ENCODE data around the gene GFRA1. TPM values are rescaled to one million over a fixed set of nuclear protein-coding genes. Genes with fewer than 3 reads are reported as not detected.

GFRA1 gene
- total and polyA plus RNA-seq, 8 donors, result 1.9 to 3.5 (median 2.8) TPM

DNA sequence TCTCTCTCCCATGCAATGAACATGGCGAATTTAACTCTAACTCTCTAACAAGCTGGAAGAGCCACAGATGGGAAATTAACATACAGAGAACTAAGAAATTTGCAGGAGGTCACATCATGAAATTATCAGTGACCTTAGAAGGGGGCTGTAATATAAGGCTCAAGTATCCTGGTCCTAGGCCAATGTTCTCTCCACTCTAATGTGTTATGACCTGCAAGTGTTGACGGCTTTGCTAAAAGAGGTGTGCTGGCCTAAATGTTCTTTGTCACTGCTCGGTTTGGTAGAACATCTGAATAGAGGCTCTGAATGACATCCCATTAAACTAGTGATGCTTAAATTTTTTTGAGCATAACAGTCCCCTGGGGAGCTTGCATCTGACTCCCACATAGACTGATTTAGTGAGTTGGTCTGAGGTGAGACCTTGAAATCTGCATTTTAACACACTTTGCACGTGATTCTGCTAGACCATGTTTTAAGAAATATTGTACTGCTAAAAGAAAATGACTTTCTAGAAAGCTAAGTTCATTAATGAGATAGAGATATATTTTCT lies 129.3 kb downstream of the GFRA1 start:
- Histone ChIP-seq H3K36me3 (no peaks in the 10 kb centered on the region), H3K27me3 (peaks cover 0 to 7% of the 10 kb centered on the region in 2 donors), H3K4me1 (no peaks in the 10 kb centered on the region), H3K27ac (no peak overlapping the region), H3K4me3 (no peak overlapping the region), H3K9me3 (no peaks in the 10 kb centered on the region)
- ATAC-seq, result no peak
- TF ChIP-seq, protein P1, sequence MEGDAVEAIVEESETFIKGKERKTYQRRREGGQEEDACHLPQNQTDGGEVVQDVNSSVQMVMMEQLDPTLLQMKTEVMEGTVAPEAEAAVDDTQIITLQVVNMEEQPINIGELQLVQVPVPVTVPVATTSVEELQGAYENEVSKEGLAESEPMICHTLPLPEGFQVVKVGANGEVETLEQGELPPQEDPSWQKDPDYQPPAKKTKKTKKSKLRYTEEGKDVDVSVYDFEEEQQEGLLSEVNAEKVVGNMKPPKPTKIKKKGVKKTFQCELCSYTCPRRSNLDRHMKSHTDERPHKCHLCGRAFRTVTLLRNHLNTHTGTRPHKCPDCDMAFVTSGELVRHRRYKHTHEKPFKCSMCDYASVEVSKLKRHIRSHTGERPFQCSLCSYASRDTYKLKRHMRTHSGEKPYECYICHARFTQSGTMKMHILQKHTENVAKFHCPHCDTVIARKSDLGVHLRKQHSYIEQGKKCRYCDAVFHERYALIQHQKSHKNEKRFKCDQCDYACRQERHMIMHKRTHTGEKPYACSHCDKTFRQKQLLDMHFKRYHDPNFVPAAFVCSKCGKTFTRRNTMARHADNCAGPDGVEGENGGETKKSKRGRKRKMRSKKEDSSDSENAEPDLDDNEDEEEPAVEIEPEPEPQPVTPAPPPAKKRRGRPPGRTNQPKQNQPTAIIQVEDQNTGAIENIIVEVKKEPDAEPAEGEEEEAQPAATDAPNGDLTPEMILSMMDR (IDR thresholded peaks at IDR 0.05), result no peak
- no peak for DNase-seq
- intact Hi-C loops (cut with DNase I), result no loop called here

DNA sequence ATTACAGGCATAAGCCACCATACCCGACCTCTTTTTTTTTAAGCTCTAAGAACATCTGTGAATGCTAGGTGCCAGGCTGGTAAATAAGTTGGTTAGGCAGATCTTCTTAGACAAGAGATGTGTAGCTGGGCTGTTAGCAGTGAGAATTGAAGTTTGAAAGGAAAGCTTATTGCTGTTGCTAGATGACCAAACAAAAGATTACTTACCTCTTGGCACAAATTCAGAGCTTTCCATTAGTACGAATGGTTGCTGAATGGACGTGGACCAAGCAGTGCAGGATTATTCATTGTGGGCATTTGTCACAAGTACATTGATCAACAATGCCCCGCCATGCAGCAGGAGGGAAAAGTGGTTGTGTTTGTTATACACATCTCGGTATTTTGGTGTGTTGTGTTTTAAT lies 131.2 kb downstream of the GFRA1 start:
- no peak overlapping the region for H3K27ac ChIP-seq
- intact Hi-C loops (cut with DNase I), result no loop called here
- ATAC-seq (no peak), DNase-seq (no peak)
- H3K36me3 ChIP-seq, result no peaks in the 10 kb centered on the region
- H3K4me1 ChIP-seq, result no peaks in the 10 kb centered on the region
- H3K4me3 ChIP-seq, result no peak overlapping the region
- TF ChIP-seq, protein P1 (IDR thresholded peaks at IDR 0.05), result no peak
- peaks cover 0 to 7% of the 10 kb centered on the region in 2 donors for H3K27me3 ChIP-seq
- no peaks in the 10 kb centered on the region for H3K9me3 ChIP-seq

DNA sequence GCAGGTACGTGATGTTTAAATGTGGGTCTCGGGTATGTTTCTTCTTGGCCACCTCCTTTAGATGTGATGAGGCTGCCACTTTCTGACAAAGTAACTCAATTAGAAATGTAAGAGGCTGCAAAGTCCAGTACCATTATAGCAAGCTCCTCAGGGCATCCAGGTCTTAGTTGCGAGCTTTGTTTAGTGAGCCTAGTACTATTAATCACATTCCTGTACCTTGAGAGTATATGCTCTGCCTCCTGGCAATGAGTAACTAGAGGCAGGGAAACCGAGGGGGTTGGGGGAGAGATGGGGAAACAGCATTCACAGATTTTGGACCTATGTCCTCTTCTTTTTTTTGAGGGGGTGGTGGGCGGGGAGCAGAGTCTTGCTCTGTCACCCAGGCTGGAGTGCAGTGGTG lies 131.8 kb downstream of the GFRA1 start:
- TF ChIP-seq, protein P1 (IDR thresholded peaks at IDR 0.05), result no peak
- H3K36me3 ChIP-seq, result no peaks in the 10 kb centered on the region

DNA sequence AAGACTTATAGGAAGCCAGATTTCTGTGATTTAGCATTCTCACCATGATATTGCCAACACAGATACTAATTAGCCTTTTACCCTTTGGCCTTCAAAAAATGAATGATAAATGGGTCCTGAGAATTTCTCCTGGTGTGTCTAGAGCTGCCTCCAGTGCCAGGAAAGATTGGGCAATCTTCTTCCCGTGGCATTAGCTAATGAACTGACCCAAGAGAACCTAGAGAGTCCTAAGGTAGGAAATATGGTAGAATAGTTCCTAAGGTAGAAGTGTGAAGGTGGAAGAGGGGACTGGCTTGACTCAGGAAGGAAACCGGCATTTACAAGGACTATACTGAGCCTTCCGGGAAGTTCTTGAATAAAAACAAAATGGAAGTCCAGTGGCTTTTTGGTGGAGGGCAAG lies 133.1 kb downstream of the GFRA1 start:
- H3K4me1 ChIP-seq, result no peaks in the 10 kb centered on the region
- H3K9me3 ChIP-seq, result no peaks in the 10 kb centered on the region
- TF ChIP-seq, protein P1 (IDR thresholded peaks at IDR 0.05), result no peak
- DNase-seq (no peak), ATAC-seq (no peak)
- H3K27me3 ChIP-seq, result peaks cover 0 to 7% of the 10 kb centered on the region in 2 donors
- no peak overlapping the region for H3K4me3 ChIP-seq
- H3K27ac ChIP-seq, result no peak overlapping the region
- intact Hi-C loops (cut with DNase I), result no loop called here
- no peaks in the 10 kb centered on the region for H3K36me3 ChIP-seq

More for the DNA sequence above, 131.8 kb downstream of the GFRA1 start:
- no peak overlapping the region for H3K4me3 ChIP-seq
- ATAC-seq (no peak), DNase-seq (no peak)
- H3K9me3 ChIP-seq, result no peaks in the 10 kb centered on the region
- no peaks in the 10 kb centered on the region for H3K4me1 ChIP-seq
- H3K27me3 ChIP-seq, result peaks cover 0 to 7% of the 10 kb centered on the region in 2 donors
- intact Hi-C loops (cut with DNase I), result no loop called here
- H3K27ac ChIP-seq, result no peak overlapping the region

DNA sequence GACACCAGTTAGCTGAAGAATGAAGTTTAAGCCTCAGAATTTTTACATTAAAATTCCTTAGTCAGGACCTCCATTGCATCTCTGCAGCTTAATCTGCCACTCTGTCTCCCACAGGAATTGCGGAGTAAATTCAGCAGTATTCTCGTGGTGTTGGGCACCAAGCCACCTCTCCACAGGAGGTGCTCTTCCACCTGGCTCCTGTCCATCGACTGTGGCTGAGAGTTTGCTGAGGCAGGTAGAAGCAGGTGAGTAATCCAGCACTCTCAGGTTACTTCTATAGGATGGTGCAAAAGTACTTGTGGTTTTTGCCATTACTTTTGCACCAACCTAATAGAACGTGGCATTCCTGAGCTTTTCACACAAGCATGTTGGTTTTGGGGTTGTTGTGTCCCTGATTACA lies 134.1 kb downstream of the GFRA1 start:
- Histone ChIP-seq H3K4me1 (no peaks in the 10 kb centered on the region), H3K36me3 (no peaks in the 10 kb centered on the region), H3K27me3 (peaks cover 0 to 7% of the 10 kb centered on the region in 2 donors), H3K9me3 (no peaks in the 10 kb centered on the region), H3K27ac (no peak overlapping the region), H3K4me3 (no peak overlapping the region)
- TF ChIP-seq, protein P1 (IDR thresholded peaks at IDR 0.05), result no peak
- no peak for ATAC-seq
- intact Hi-C loops (cut with DNase I), result no loop called here
- DNase-seq, result no peak

Measured in left lung (tissue), 10 donors.